ENCODE measurements around the gene UTS2B.

GRCh38 chr3:191217301-191217700 is 113.0 kb downstream of the UTS2B start:
- TF ChIP-seq SUZ12 (IDR thresholded peaks at IDR 0.05; ENCODE audit: extremely low read depth, insufficient read depth, insufficient read length) (no peak), YY1 (IDR thresholded peaks at IDR 0.05; ENCODE audit: insufficient read depth, insufficient read length) (no peak), ZNF274 (IDR thresholded peaks at IDR 0.05; ENCODE audit: low read depth, low read length) (no peak)

All from NT2/D1 (cell line).